ENCODE measurements around the gene ZMYM1.

The ZMYM1 gene

DNA sequence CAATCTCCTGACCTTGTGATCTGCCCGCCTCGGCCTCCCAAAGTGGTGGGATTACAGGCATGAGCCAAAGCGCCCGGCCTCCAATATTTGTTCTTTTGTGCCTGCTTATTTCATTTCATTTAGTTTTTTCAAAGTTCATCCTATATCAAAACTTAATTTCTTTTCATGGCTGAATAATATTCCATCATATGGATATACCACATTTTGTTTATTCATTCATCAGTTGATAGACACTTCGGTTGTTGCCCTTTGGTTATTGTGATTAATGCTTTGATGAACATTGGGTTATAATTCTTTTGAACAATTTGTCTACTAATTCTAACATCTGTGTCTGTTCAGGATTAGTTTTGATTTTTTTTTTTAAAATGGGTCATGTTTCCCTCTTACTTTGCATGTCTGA is 72.0 kb downstream of the ZMYM1 start:
- no peak for TF ChIP-seq Cebpa-rat (IDR thresholded peaks at IDR 0.05)
- no peaks in the 10 kb centered on the region for H3K36me3 ChIP-seq
- no peak overlapping the region for H3K9ac ChIP-seq
- no peak overlapping the region for H3K4me3 ChIP-seq
- peaks cover 10% of the 10 kb centered on the region; the same call in 1 of the 2 replicates for H3K9me3 ChIP-seq
- H3K27me3 ChIP-seq, result no peaks in the 10 kb centered on the region
- H3K4me1 ChIP-seq, result peaks cover 28% of the 10 kb centered on the region
- H4K20me1 ChIP-seq, result no peaks in the 10 kb centered on the region
- H3K27ac ChIP-seq, result no peak overlapping the region
- no peak overlapping the region for H3K4me2 ChIP-seq

DNA sequence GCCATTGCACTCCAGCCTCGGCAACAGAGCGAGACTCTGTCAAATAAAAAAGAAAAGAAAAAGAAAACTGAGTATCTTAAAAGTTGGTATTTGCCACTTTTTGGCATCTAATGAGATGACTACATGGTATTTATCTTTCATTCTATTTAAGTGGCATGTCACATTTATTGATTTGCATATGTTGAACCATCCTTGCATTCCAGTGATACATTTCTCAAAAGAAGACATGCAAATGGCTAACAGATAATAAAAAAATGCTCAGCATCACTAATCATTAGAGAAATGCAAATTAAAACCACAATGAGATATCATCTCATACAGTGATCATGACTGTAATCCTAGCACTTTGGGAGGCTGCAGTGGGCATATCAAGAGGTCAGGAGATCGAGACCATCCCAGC is 85.7 kb downstream of the ZMYM1 start:
- Histone ChIP-seq H3K9me3 (peaks cover 36% of the 10 kb centered on the region), H3K4me3 (no peak overlapping the region), H3K36me3 (no peaks in the 10 kb centered on the region), H4K20me1 (no peaks in the 10 kb centered on the region), H3K9ac (no peak overlapping the region), H3K4me1 (no peaks in the 10 kb centered on the region), H3K27ac (no peak overlapping the region), H3K4me2 (no peak overlapping the region), H3K27me3 (no peaks in the 10 kb centered on the region)
- no peak for TF ChIP-seq Cebpa-rat (IDR thresholded peaks at IDR 0.05)
